Activated T-cell treated with anti-CD3 and anti-CD28 coated beads, Interleukin-2, amount 50 U/mL, for 4 hours (primary cell): ENCODE measurements around the gene CACNA1H. TPM values are rescaled to one million over a fixed set of nuclear protein-coding genes. Genes with fewer than 3 reads are reported as not detected.

Source experiments
- ATAC-seq, 2 donors: fragments of 200-7000 bp; cut with Tn5 transposase; one replicate each; pipeline ENCODE4 v1.10.0; 2021
- DNase-seq: peaks from one replicate; pipeline ENCODE4 v3.0.0-alpha.2; 2020
- H3K27me3 Mint-ChIP-seq: one replicate; pipeline ENCODE4 v1.8.0; 2021; ENCODE audit warnings: low read depth, mixed read lengths
- H3K36me3 Mint-ChIP-seq: one replicate; pipeline ENCODE4 v1.8.0; 2022; ENCODE audit warnings: mixed read lengths; ENCODE audit not compliant: insufficient read depth
- H3K4me1 Mint-ChIP-seq: one replicate; pipeline ENCODE4 v1.8.0; 2021; ENCODE audit warnings: low read depth, mixed read lengths
- H3K4me3 Mint-ChIP-seq: one replicate; pipeline ENCODE4 v1.8.0; 2021; ENCODE audit warnings: mild to moderate bottlenecking, moderate library complexity, mixed read lengths
- H3K9me3 Mint-ChIP-seq: one replicate; pipeline ENCODE4 v1.8.0; 2021; ENCODE audit warnings: mixed read lengths
- total RNA-seq, 3 donors: library from RNA; stranded (reverse); gene quantifications; one replicate each; pipeline ENCODE4 v1.2.1, GENCODE V29; 2021

CACNA1H gene
- total RNA-seq, 3 donors from 2014 or later = 0.34 to 0.51 (median 0.41) TPM

DNA sequence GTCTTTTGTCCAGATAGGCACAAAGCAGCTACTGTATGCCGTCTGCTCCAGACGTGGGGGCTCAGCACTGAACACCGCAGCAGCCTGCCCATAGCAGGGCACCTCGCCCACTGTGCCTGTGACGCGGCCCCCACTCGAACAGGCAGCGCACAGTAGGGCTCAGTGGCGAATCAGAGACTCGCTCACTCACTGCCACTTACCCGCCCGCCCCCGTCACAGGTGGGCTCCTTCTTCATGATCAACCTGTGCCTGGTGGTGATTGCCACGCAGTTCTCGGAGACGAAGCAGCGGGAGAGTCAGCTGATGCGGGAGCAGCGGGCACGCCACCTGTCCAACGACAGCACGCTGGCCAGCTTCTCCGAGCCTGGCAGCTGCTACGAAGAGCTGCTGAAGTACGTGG, 48.5 kb downstream of the CACNA1H start:
- DNase-seq (no peak), ATAC-seq (no peak)
- Mint-ChIP-seq H3K4me1 (peaks cover 2% of the 10 kb centered on the region), H3K9me3 (no peaks in the 10 kb centered on the region), H3K4me3 (no peak overlapping the region), H3K27me3 (no peaks in the 10 kb centered on the region), H3K36me3 (no peaks in the 10 kb centered on the region)

DNA sequence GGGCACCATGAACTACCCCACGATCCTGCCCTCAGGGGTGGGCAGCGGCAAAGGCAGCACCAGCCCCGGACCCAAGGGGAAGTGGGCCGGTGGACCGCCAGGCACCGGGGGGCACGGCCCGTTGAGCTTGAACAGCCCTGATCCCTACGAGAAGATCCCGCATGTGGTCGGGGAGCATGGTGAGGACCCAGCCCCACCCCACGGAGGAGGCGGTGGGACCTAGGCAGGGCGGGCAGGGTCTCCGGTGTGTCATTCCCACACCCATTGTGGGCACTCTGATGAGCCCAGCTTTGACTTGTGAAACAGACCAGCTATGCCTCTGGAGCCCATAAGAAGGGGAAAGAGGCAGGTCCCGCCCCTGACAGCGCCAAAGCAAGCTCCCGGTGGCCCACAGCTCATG, 49.4 kb downstream of the CACNA1H start:
- no peak for ATAC-seq
- H3K4me1 Mint-ChIP-seq = no peaks in the 10 kb centered on the region
- no peak overlapping the region for H3K4me3 Mint-ChIP-seq
- no peaks in the 10 kb centered on the region for H3K9me3 Mint-ChIP-seq
- H3K27me3 Mint-ChIP-seq = no peaks in the 10 kb centered on the region
- no peaks in the 10 kb centered on the region for H3K36me3 Mint-ChIP-seq
- DNase-seq = no peak

DNA sequence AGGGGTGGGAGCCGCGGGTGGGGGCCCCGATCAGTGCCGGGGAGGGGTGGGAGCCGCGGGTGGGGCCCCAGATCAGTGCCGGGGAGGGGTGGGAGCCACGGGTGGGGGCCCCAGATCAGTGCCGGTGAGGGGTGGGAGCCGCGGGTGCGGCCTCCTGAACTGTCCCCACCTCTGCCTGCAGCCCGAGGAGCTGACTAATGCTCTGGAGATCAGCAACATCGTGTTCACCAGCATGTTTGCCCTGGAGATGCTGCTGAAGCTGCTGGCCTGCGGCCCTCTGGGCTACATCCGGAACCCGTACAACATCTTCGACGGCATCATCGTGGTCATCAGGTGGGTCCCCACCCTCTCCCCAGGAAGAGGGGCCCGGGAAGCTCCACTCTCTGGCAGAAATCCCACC, 52.0 kb downstream of the CACNA1H start:
- no peak overlapping the region for H3K4me3 Mint-ChIP-seq
- H3K4me1 Mint-ChIP-seq = peaks cover 4% of the 10 kb centered on the region
- ATAC-seq (no peak), DNase-seq (no peak)
- H3K27me3 Mint-ChIP-seq = no peaks in the 10 kb centered on the region
- no peaks in the 10 kb centered on the region for H3K36me3 Mint-ChIP-seq
- no peaks in the 10 kb centered on the region for H3K9me3 Mint-ChIP-seq

DNA sequence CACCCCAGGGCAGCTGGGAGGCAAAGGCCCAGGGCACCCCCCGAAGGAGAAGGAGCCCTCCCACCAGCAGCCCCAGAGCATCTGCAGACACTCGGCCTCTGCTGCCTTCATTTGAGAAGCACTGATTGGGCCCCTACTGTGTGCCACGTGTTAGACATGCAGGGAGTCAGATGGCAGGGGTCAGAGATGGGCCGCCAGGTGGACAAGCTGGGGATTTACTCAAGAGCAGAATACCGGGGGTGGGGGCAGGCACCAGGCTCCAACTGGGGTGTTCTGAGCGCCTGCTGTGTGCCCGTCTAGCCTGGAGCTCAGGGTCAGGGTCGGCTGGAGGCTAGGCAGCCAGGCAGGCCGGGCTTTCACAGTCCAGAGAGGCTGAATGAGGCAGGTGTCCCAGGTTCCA, 53.4 kb downstream of the CACNA1H start:
- no peak for ATAC-seq
- Mint-ChIP-seq H3K27me3 (no peaks in the 10 kb centered on the region), H3K4me1 (peaks cover 4% of the 10 kb centered on the region), H3K9me3 (no peaks in the 10 kb centered on the region), H3K36me3 (no peaks in the 10 kb centered on the region), H3K4me3 (no peak overlapping the region)
- no peak for DNase-seq

DNA sequence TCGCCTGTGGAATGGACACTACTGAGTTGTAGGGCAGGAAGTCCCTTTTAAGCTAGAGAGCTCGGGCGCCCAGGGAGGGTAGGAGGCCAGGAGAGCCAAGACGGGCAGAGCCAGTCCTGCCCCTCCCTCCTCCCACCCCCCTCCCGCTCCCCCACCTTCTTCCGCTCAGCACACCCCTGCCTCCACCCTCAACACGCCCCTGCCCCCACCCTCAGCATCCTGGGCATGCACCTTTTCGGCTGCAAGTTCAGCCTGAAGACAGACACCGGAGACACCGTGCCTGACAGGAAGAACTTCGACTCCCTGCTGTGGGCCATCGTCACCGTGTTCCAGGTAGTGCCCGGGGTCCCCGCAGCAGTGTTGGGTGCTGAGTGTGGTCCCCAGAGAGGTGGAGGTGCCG, 53.9 kb downstream of the CACNA1H start:
- DNase-seq = no peak
- ATAC-seq = peak in 1 of 2 donors; percentile 12
- peak overlapping the region; percentile 55 for H3K4me3 Mint-ChIP-seq

DNA sequence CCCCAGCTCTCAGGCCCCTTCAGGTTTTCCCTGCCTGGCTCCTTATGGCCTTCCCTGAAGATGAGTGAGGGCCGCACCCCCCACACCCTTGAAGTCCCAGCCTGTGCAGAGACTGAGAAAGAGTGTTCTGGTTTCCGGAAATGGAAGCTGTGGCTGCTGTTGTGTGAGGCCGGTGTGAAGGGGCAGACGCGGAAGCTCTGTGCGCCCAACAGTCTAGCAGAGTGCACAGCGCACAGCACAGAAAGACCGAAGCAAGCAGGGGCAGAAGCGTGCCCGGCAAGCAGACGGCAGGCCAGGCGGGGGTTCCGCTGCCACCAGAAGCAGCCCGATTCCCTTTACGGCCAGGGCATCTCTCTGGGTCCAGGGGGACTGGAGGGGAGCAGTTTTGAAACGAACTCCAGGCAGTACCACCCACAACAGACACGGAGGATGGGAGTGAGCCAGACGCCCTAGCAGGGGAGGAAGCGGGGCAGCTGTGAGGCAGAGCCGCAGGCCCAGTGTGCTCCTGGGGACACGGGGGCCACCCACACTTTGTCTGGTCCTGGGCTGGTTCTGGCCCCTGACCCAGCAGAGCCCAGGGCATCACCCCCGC, 55.4 kb downstream of the CACNA1H start:
- peaks cover 4% of the 10 kb centered on the region for H3K4me1 Mint-ChIP-seq
- DNase-seq = no peak
- peak; percentile 70 to 73 for ATAC-seq
- H3K4me3 Mint-ChIP-seq = peak overlapping the region; percentile 46
- no peaks in the 10 kb centered on the region for H3K36me3 Mint-ChIP-seq
- H3K9me3 Mint-ChIP-seq = no peaks in the 10 kb centered on the region
- no peaks in the 10 kb centered on the region for H3K27me3 Mint-ChIP-seq

More for the DNA sequence above, 53.9 kb downstream of the CACNA1H start:
- H3K27me3 Mint-ChIP-seq = no peaks in the 10 kb centered on the region
- H3K4me1 Mint-ChIP-seq = peaks cover 4% of the 10 kb centered on the region
- no peaks in the 10 kb centered on the region for H3K9me3 Mint-ChIP-seq
- no peaks in the 10 kb centered on the region for H3K36me3 Mint-ChIP-seq

DNA sequence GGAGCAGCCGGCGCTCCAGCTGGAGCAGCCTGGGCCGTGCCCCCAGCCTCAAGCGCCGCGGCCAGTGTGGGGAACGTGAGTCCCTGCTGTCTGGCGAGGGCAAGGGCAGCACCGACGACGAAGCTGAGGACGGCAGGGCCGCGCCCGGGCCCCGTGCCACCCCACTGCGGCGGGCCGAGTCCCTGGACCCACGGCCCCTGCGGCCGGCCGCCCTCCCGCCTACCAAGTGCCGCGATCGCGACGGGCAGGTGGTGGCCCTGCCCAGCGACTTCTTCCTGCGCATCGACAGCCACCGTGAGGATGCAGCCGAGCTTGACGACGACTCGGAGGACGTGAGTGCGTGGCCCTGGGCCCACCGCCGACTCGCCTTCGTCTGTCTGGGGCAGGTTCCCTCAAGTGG, 56.2 kb downstream of the CACNA1H start:
- H3K4me1 Mint-ChIP-seq = peaks cover 4% of the 10 kb centered on the region
- no peak for ATAC-seq
- DNase-seq = no peak
- H3K4me3 Mint-ChIP-seq = no peak overlapping the region
- H3K27me3 Mint-ChIP-seq = no peaks in the 10 kb centered on the region
- H3K9me3 Mint-ChIP-seq = no peaks in the 10 kb centered on the region
- no peaks in the 10 kb centered on the region for H3K36me3 Mint-ChIP-seq

DNA sequence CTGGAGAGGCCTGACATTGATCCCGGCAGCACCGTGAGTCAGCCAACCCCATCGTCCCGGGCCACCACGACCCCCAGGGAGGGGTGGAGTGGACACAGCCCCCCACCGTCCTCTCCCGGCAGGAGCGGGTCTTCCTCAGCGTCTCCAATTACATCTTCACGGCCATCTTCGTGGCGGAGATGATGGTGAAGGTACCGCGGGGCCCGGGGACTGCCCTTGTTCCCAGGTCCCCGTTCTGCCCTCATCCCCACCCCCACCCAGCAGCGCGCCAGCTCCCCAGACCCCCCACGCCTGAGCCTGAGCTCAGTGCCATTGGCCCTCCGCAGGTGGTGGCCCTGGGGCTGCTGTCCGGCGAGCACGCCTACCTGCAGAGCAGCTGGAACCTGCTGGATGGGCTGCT, 57.6 kb downstream of the CACNA1H start:
- no peak for DNase-seq
- ATAC-seq = no peak
- no peaks in the 10 kb centered on the region for H3K27me3 Mint-ChIP-seq
- no peaks in the 10 kb centered on the region for H3K9me3 Mint-ChIP-seq
- peaks cover 4% of the 10 kb centered on the region for H3K4me1 Mint-ChIP-seq
- no peaks in the 10 kb centered on the region for H3K36me3 Mint-ChIP-seq
- no peak overlapping the region for H3K4me3 Mint-ChIP-seq

DNA sequence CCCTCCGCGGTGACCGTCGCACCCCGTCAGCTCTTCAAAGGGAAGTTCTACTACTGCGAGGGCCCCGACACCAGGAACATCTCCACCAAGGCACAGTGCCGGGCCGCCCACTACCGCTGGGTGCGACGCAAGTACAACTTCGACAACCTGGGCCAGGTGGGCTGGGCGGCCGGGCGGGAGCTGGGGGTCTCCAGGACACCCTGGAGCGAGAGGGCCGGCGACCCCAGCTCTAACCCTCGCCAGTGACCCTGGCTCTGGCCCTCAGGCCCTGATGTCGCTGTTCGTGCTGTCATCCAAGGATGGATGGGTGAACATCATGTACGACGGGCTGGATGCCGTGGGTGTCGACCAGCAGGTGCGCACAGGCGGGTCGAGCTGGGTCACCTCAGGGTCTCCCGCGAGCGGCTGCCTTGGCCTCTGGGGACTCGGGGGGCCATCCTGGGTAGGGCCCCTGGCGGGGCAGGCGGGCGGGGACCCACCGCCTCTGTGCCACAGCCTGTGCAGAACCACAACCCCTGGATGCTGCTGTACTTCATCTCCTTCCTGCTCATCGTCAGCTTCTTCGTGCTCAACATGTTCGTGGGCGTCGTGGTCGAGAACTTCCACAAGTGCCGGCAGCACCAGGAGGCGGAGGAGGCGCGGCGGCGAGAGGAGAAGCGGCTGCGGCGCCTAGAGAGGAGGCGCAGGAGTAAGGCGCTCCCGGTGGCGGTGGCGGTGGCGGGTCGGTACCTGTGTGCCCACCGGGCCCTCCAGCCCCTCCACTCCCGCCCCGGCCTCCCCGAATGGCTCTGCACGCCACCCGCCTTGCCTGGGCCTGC, 58.8 kb downstream of the CACNA1H start:
- ATAC-seq (no peak), DNase-seq (no peak)
- no peak overlapping the region for H3K4me3 Mint-ChIP-seq
- no peaks in the 10 kb centered on the region for H3K36me3 Mint-ChIP-seq
- peaks cover 4% of the 10 kb centered on the region for H3K4me1 Mint-ChIP-seq
- no peaks in the 10 kb centered on the region for H3K27me3 Mint-ChIP-seq
- no peaks in the 10 kb centered on the region for H3K9me3 Mint-ChIP-seq

DNA sequence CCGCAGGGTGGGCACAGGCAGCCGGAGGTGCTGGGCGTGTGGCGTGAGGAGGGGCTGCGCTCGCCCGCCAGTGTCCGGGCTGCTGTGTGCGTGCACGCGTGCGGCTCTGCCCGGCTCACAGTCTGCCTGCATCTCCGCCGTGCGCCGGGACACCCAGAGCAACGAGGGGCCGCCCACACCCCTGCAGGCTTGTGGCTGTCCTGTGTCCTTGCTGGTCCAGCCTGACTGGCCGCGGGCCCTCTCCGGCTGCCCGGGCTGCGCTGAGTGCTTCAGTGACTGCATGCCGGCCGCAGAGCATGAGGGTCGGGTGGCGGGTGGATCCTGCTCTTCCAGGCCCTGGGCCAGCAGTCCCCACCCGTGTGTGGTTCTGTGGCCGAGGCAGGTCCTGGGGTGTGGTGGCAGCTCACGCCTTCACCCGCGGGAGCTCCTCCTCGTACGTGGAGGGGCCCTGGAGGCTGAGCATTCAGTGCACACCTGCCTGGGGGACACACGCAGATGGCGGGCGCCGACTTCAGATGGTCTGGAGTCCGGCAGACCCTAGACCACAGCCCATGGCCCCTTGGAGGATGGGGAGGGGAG, 59.8 kb downstream of the CACNA1H start:
- Mint-ChIP-seq H3K27me3 (no peaks in the 10 kb centered on the region), H3K9me3 (no peaks in the 10 kb centered on the region), H3K4me3 (no peak overlapping the region), H3K36me3 (no peaks in the 10 kb centered on the region), H3K4me1 (peaks cover 4% of the 10 kb centered on the region)
- ATAC-seq (no peak), DNase-seq (no peak)

DNA sequence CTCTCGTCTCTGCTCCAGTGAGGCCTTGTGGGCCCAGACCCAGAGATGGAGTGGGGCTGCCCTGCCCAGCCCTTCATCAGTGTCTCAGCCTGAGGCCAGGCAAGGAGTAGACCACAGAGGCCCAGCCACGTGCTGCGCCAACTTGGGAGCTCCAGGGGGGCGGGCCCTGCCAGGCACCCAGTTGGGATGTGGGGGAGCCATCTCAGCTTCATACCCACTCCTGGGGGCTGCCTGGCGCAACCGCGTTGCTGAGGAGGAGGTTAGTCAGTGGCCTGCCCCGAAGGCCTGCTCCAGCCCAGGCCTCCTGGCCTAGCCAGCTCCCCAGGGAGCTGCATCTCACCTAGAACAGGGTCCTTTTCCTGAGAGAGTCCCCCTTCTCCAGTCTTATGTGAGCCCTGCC, 60.3 kb downstream of the CACNA1H start:
- no peaks in the 10 kb centered on the region for H3K36me3 Mint-ChIP-seq
- no peak overlapping the region for H3K4me3 Mint-ChIP-seq
- peaks cover 2% of the 10 kb centered on the region for H3K4me1 Mint-ChIP-seq
- ATAC-seq (no peak), DNase-seq (no peak)
- H3K9me3 Mint-ChIP-seq = no peaks in the 10 kb centered on the region
- H3K27me3 Mint-ChIP-seq = no peaks in the 10 kb centered on the region

DNA sequence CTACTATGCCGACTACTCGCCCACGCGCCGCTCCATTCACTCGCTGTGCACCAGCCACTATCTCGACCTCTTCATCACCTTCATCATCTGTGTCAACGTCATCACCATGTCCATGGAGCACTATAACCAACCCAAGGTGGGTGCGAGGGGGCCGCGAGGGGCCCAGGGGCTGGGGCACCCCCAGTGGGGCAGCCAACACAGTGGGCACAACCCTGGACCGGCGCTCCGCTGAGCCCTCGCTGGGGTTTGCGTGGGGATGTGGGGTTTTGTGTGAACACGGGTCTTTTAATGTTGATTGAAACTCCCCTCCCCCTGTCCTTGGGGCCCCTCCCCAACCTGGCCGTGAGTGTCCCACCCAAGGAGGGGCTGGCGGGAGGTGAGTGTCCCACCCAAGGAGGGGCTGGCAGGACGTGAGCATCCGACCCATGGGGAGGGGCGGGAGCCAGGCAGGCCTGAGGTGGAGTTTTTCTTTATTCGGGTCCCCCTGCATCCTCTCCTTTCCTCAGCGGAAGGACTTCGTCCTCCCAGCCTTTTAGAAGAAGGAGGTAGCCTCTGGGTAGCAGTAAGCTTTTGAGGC, 61.0 kb downstream of the CACNA1H start:
- no peak overlapping the region for H3K4me3 Mint-ChIP-seq
- H3K36me3 Mint-ChIP-seq = no peaks in the 10 kb centered on the region
- no peak for ATAC-seq
- H3K4me1 Mint-ChIP-seq = no peaks in the 10 kb centered on the region
- no peak for DNase-seq
- H3K9me3 Mint-ChIP-seq = no peaks in the 10 kb centered on the region
- no peaks in the 10 kb centered on the region for H3K27me3 Mint-ChIP-seq

DNA sequence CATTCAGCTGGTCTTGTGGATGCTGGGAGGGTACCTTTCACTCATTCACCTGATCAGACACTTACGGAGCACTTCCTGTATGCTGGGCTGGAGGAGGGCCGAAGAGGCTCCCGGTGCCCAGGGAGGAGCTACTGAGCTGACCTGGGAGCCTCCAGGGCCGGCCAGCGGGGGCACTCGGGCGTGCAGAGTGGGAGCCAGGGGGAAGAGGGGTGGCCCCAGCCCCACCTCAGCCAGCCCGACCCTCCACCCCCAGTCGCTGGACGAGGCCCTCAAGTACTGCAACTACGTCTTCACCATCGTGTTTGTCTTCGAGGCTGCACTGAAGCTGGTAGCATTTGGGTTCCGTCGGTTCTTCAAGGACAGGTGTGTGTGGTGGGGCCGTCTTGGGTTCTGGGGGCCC, 61.8 kb downstream of the CACNA1H start:
- H3K9me3 Mint-ChIP-seq = no peaks in the 10 kb centered on the region
- ATAC-seq (no peak), DNase-seq (no peak)
- H3K4me3 Mint-ChIP-seq = no peak overlapping the region
- H3K4me1 Mint-ChIP-seq = no peaks in the 10 kb centered on the region
- H3K36me3 Mint-ChIP-seq = no peaks in the 10 kb centered on the region
- H3K27me3 Mint-ChIP-seq = no peaks in the 10 kb centered on the region

DNA sequence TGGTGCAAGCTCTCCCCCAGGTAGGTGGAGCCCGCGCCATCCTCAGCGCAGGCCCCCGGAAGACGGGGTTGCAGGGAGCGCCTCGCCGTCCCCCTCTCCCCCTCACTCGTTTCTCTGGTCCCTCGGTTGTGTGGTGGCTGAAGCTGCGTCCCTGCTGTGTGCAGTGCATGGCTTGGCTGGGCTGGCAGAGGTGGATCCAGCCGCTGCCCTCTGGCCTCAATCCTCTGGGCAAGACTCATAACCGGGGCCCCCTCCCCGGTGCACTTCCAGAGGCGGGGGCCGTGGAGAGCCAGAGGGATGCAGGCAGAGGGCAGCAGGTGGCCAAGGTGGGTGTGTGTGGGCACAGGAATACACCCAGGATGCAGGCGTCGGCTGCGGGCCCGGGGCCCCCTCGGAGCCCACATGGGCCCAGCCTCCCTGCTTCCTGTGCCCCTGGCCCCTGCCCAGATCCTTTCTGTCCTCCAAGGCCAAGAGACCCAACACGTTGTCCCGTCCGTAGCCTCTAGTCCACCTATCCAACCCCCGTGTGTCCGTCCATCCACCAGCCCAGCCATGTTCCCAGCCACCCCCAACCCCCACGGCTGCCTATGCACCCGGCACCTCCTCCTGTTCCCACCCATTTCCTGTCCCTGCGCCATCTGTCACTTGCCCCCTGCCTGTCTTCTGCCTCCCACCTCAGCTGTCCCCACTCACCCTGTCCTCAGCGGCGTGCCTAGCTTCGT, 62.8 kb downstream of the CACNA1H start:
- H3K9me3 Mint-ChIP-seq = no peaks in the 10 kb centered on the region
- no peak overlapping the region for H3K4me3 Mint-ChIP-seq
- no peak for ATAC-seq
- no peak for DNase-seq
- no peaks in the 10 kb centered on the region for H3K27me3 Mint-ChIP-seq
- no peaks in the 10 kb centered on the region for H3K4me1 Mint-ChIP-seq
- H3K36me3 Mint-ChIP-seq = no peaks in the 10 kb centered on the region
